Lower leg skin (tissue), 3 donors: ENCODE data around the gene LMBR1.

Source experiments
- CTCF ChIP-seq, 3 donors: fragments of 450-650 bp; IDR thresholded peaks; one replicate each; pipeline ENCODE4 v1.5.1; 2016; ENCODE audit warnings: antibody characterized with exemption in 3 of 3, mild to moderate bottlenecking in 3 of 3, moderate library complexity in 2 of 3
- POLR2A ChIP-seq, 2 donors: fragments of 450-650 bp; IDR thresholded peaks; one replicate each; pipeline ENCODE4 v1.6.1; 2016 to 2017; ENCODE audit warnings: antibody characterized with exemption in 2 of 2, mild to moderate bottlenecking in 1 of 2, moderate library complexity in 1 of 2

GRCh38 chr7:156941393-156942182, 48.6 kb upstream of the LMBR1 start:
- TF ChIP-seq CTCF (IDR thresholded peaks at IDR 0.05) (no peak), POLR2A (IDR thresholded peaks at IDR 0.05) (no peak)
